Measurements from ENCODE around the gene SKA3.
"Not testable (repeated sequence)": the region's sequence is repeated elsewhere in the genome, so short reads cannot be mapped to it uniquely, and the experiment has no call there.

SKA3 gene

DNA sequence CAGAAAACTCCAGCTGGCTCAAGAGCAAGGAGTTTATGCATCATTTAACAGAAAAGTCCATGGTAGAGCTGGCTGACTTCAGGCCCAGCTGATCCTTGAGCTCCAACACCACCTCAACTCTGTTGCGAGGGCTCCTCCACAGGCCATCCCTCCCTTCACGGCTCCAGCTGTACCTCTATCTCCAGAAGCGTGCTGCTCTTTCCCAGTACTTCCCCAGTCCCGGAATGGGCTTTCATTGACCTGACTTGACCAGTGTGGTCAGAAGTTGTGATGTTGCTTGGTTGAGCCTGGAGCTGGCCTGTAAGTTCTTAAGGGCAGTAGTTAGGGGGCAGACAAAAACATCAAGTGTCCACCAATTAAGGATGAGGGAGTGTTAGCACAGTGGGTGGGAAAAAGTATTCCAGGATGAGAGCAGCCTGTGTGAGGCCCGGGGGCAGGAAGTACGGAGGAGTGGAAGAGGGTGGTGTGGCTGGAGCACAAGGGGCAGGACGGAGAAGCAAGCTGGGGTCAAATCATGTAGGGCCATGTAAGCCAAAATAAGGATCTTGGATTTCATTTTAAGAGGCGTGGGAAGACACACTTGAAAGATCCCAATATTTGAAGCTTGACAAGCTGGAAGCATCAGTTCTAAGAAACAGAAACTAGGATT is 24.0 kb downstream of the SKA3 start:
- Histone ChIP-seq H3K27me3 (ENCODE audit: insufficient read depth, low read length) (no peaks in the 10 kb centered on the region), H3K36me3 (ENCODE audit: insufficient read depth, low read depth, low read length) (peaks cover 43% of the 10 kb centered on the region), H3K9ac (ENCODE audit: low read depth, low read length) (no peak overlapping the region), H3K4me1 (ENCODE audit: insufficient read depth, low read length) (no peaks in the 10 kb centered on the region; the same call in 1 of the 2 replicates), H3K27ac (ENCODE audit: low read length) (no peak overlapping the region), H3K4me3 (ENCODE audit: low read length) (no peak overlapping the region), H3K9me3 (ENCODE audit: insufficient read depth, low read depth, low read length) (no peaks in the 10 kb centered on the region)

DNA sequence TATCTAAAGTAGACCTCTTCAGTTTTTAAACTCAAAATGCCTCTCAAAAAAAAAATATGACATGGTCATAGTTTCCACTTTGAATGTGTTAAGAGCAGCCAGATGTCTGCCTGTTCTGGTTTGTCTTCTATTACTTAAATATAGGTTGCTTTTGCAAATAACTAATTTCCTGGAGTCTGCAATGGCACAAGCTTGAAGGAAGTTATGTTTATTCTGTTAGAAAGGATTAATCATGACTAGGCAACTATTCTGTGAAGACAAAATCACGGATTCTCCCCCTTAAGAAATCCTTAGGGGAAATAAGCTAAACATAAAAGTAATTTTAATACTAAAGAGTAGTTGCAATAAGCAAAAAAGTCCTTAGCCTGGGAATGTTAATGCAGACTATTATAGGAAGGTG is 26.3 kb downstream of the SKA3 start:
- Histone ChIP-seq H3K27me3 (ENCODE audit: insufficient read depth, low read length) (no peaks in the 10 kb centered on the region), H3K36me3 (ENCODE audit: insufficient read depth, low read depth, low read length) (peaks cover 47% of the 10 kb centered on the region), H3K4me3 (ENCODE audit: low read length) (no peak overlapping the region), H3K4me1 (ENCODE audit: insufficient read depth, low read length) (no peaks in the 10 kb centered on the region; the same call in 1 of the 2 replicates), H3K9ac (ENCODE audit: low read depth, low read length) (no peak overlapping the region), H3K9me3 (ENCODE audit: insufficient read depth, low read depth, low read length) (no peaks in the 10 kb centered on the region), H3K27ac (ENCODE audit: low read length) (no peak overlapping the region)

DNA sequence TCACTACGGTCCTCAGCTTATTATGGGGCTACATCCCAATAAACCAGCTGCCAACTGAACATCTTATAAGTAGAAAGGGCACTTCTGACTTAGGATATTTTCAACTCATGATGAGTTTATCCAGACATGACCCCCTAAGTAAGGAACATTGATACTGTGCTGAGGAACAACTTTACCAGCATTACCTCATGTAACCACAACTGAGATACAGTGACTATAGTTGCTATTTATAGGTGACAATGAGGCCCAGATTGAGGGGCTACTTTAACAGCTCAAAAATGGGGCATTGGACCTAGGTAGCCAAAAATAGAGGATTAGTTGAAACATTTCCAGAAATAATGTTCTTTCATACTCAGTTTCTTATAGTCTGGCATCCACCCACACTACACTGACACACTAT is 26.8 kb downstream of the SKA3 start:
- H3K36me3 ChIP-seq (ENCODE audit: insufficient read depth, low read depth, low read length): peaks cover 47% of the 10 kb centered on the region
- no peaks in the 10 kb centered on the region; the same call in 1 of the 2 replicates for H3K4me1 ChIP-seq (ENCODE audit: insufficient read depth, low read length)
- no peak overlapping the region for H3K9ac ChIP-seq (ENCODE audit: low read depth, low read length)
- H3K4me3 ChIP-seq (ENCODE audit: low read length): no peak overlapping the region
- H3K27me3 ChIP-seq (ENCODE audit: insufficient read depth, low read length): no peaks in the 10 kb centered on the region
- no peak overlapping the region for H3K27ac ChIP-seq (ENCODE audit: low read length)
- H3K9me3 ChIP-seq (ENCODE audit: insufficient read depth, low read depth, low read length): no peaks in the 10 kb centered on the region

DNA sequence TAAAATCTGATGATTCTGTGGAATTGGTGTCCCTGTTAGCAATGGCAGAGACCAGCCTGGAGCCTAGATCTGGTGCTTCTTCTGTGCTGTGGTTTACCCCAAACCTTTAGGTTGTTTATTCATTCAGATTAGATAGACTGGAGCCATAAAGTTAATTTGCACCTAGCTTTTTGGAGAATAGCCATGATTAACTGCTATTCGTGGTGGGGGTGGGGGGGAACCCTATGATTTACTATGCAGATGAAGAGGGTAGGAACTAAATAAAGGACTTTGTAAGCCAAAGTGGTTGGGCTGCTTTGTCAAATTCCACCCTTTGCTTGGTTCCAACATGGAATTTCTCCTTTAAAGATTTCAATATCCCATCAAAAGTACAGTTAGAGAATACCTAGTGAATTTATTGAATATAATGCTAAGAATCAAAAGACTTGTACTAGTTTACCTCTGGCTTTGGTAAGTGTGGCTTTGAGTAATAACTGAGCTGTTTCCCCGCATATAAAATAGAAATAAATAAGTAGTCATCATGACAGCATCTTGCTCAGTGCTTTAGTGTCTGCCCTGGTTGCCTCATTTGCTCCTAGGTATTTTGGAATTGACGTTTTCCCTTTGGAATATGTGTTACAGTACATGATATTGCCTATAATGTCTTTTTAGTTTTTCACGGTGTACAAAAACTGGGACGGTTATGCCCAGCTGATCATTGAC is 27.6 kb downstream of the SKA3 start:
- H3K36me3 ChIP-seq (ENCODE audit: insufficient read depth, low read depth, low read length): peaks cover 44% of the 10 kb centered on the region
- H3K4me1 ChIP-seq (ENCODE audit: insufficient read depth, low read length): no peaks in the 10 kb centered on the region; the same call in 1 of the 2 replicates
- H3K4me3 ChIP-seq (ENCODE audit: low read length): no peak overlapping the region
- no peaks in the 10 kb centered on the region for H3K27me3 ChIP-seq (ENCODE audit: insufficient read depth, low read length)
- no peak overlapping the region; the same call in 1 of the 2 replicates for H3K9ac ChIP-seq (ENCODE audit: low read depth, low read length)
- H3K27ac ChIP-seq (ENCODE audit: low read length): no peak overlapping the region
- no peaks in the 10 kb centered on the region for H3K9me3 ChIP-seq (ENCODE audit: insufficient read depth, low read depth, low read length)

DNA sequence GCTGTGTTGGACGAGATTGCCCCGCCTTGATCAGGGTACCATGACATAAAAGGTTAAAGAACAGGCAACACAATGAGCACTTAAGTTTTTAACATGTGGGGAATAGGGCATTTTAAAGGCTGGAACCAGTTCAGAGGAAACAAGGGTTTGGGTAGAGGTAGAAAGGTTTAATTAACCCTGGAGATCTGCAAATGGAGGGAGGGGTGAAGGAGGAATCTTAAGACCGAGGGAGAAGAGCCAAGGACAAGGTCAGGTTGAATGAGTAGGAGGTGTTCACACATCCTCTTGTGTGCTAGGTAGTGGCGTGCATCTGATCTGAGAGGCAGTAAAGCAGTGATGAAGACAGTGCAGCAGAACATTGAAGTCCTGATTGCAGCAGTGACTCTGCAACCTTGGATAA is 28.5 kb downstream of the SKA3 start:
- Histone ChIP-seq H3K27me3 (ENCODE audit: insufficient read depth, low read length) (no peaks in the 10 kb centered on the region), H3K9ac (ENCODE audit: low read depth, low read length) (no peak overlapping the region), H3K27ac (ENCODE audit: low read length) (no peak overlapping the region), H3K4me3 (ENCODE audit: low read length) (no peak overlapping the region), H3K4me1 (ENCODE audit: insufficient read depth, low read length) (no peaks in the 10 kb centered on the region; the same call in 1 of the 2 replicates), H3K36me3 (ENCODE audit: insufficient read depth, low read depth, low read length) (peaks cover 53% of the 10 kb centered on the region), H3K9me3 (ENCODE audit: insufficient read depth, low read depth, low read length) (no peaks in the 10 kb centered on the region)

DNA sequence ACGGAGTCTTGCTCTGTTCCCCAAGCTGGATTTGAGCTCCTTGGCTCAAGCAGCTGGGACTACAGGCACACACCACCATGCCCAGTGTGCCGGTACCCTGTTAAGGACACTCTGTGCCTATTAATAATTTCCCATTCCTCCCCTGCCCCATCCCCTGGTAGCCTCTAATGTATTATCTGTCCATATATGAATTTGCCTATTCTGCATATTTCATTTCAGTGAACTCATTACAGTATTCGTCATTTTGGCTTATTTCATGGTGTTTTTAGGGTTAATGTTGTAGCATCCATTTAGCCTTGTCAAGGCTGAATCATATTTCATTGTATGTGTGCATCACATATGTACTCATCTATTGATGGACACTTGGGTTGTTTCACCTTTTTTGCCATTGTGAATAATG is 33.6 kb downstream of the SKA3 start:
- Histone ChIP-seq H3K9ac (ENCODE audit: low read depth, low read length) (no peak overlapping the region), H3K4me3 (ENCODE audit: low read length) (peak overlapping the region; percentile 54; the same call in 1 of the 2 replicates), H3K4me1 (ENCODE audit: insufficient read depth, low read length) (no peaks in the 10 kb centered on the region; the same call in 1 of the 2 replicates), H3K9me3 (ENCODE audit: insufficient read depth, low read depth, low read length) (no peaks in the 10 kb centered on the region), H3K27me3 (ENCODE audit: insufficient read depth, low read length) (no peaks in the 10 kb centered on the region), H3K27ac (ENCODE audit: low read length) (no peak overlapping the region), H3K36me3 (ENCODE audit: insufficient read depth, low read depth, low read length) (peaks cover 52% of the 10 kb centered on the region)

DNA sequence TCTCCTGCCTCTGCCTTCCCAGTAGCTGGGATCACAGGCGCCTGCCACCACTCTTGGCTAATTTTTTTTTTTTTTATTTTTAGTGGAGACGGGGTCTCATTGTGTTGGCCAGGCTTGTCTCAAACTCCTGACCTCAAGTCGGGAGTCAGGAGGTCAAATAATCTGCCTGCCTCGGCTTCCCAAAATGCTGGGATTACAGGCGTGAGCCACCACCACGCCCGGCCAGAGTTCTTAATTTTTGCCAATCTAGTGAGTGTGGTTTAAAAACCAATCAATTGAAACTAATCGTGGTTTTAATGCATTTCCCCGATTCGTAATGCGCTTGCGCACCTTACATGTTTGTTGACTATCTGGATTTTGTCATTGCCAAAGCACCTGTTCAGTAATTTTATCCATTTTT is 37.0 kb downstream of the SKA3 start:
- no peak overlapping the region for H3K27ac ChIP-seq (ENCODE audit: low read length)

DNA sequence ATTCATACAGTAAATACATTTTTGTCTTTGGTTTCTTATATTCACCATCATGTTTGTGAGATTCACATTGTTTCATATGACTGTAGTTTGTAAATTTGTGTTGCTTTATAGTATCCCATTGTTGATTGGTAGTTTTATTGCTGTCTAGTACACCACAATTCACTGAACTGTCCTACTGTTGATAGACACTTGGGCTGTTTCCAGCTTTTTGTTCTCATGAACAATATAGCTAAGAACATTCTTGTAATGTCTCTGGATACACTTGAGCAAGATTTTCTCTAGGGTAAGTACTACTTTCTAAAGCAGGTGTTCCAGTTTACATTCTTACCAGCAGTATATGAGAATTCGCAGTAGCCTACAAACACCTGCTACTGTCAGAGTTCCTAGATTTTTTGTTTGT is 37.8 kb downstream of the SKA3 start:
- H3K9ac ChIP-seq (ENCODE audit: low read depth, low read length): no peak overlapping the region
- H3K36me3 ChIP-seq (ENCODE audit: insufficient read depth, low read depth, low read length): peaks cover 13% of the 10 kb centered on the region
- no peaks in the 10 kb centered on the region for H3K9me3 ChIP-seq (ENCODE audit: insufficient read depth, low read depth, low read length)
- no peaks in the 10 kb centered on the region for H3K27me3 ChIP-seq (ENCODE audit: insufficient read depth, low read length)
- H3K4me1 ChIP-seq (ENCODE audit: insufficient read depth, low read length): no peaks in the 10 kb centered on the region; the same call in 1 of the 2 replicates
- H3K4me3 ChIP-seq (ENCODE audit: low read length): no peak overlapping the region
- no peak overlapping the region for H3K27ac ChIP-seq (ENCODE audit: low read length)

More for the DNA sequence above, 37.0 kb downstream of the SKA3 start:
- Histone ChIP-seq H3K9me3 (ENCODE audit: insufficient read depth, low read depth, low read length) (no peaks in the 10 kb centered on the region), H3K27me3 (ENCODE audit: insufficient read depth, low read length) (no peaks in the 10 kb centered on the region), H3K36me3 (ENCODE audit: insufficient read depth, low read depth, low read length) (peaks cover 18% of the 10 kb centered on the region), H3K9ac (ENCODE audit: low read depth, low read length) (peak overlapping the region; percentile 79; the same call in 1 of the 2 replicates), H3K4me1 (ENCODE audit: insufficient read depth, low read length) (no peaks in the 10 kb centered on the region; the same call in 1 of the 2 replicates), H3K4me3 (ENCODE audit: low read length) (peak overlapping the region; percentile 92)

DNA sequence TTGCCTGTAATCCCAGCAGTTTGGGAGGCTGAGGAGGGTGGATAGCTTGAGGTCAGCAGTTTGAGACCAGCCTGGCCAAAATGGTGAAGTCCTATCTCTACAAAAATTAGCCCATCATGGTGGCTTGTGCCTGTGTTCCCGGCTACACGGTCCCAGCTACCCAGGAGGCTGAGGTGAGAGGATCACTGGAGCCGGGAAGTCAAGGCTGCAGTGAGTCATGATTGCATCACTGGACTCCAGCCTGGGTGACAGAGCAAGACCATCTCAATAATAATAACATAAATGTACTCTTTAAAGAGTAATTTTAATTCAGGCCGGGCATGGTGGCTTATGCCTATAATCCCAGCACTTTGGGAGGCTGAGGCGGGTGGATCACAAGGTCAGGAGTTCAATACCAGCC is 38.7 kb downstream of the SKA3 start:
- Histone ChIP-seq H3K36me3 (ENCODE audit: insufficient read depth, low read depth, low read length) (peaks cover 5% of the 10 kb centered on the region), H3K4me3 (ENCODE audit: low read length) (no peak overlapping the region), H3K4me1 (ENCODE audit: insufficient read depth, low read length) (no peaks in the 10 kb centered on the region; the same call in 1 of the 2 replicates), H3K27ac (ENCODE audit: low read length) (no peak overlapping the region), H3K9me3 (ENCODE audit: insufficient read depth, low read depth, low read length) (no peaks in the 10 kb centered on the region), H3K27me3 (ENCODE audit: insufficient read depth, low read length) (no peaks in the 10 kb centered on the region), H3K9ac (ENCODE audit: low read depth, low read length) (no peak overlapping the region)

DNA sequence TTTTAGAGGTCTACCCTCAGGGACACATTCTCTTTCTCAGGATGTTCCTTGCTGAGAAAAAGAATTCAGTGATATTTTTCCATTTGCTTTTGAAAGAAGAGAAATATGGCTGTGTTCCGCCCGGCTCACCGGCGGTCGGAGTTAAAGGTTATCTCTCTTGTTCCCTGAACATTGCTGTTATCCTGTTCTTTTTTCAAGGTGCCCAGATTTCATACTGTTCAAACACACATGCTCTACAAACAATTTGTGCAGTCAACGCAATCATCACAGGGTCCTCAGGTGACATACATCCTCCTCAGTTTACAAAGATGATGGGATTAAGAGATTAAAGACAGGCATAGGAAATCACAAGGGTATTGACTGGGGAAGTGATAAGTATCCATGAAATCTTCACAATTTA is 40.5 kb downstream of the SKA3 start:
- H3K27ac ChIP-seq (ENCODE audit: low read length); H3K9me3 ChIP-seq (ENCODE audit: insufficient read depth, low read depth, low read length); H3K27me3 ChIP-seq (ENCODE audit: insufficient read depth, low read length); H3K36me3 ChIP-seq (ENCODE audit: insufficient read depth, low read depth, low read length); H3K4me1 ChIP-seq (ENCODE audit: insufficient read depth, low read length); H3K4me3 ChIP-seq (ENCODE audit: low read length); H3K9ac ChIP-seq (ENCODE audit: low read depth, low read length): not testable (repeated sequence)

DNA sequence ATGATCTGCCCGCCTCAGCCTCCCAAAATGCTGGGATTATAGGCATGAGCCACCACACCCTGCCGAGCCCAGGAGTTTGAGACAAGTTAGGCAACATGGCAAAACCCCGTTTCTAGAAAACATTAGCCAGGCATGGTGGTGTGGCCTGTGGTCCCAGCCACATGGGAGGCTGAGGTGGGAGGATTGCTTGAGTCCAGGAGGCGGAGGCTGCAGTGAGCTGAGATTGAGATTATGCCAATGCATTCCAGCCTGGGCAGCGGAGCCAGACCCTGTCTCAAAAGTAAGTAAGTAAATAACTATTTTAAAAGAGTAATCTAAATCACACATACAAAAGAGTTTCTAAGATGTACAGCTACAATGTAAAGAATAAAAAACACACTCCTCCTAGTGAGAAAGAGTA is 41.9 kb downstream of the SKA3 start:
- Histone ChIP-seq H3K27me3 (ENCODE audit: insufficient read depth, low read length) (no peaks in the 10 kb centered on the region), H3K36me3 (ENCODE audit: insufficient read depth, low read depth, low read length) (no peaks in the 10 kb centered on the region), H3K27ac (ENCODE audit: low read length) (no peak overlapping the region), H3K4me1 (ENCODE audit: insufficient read depth, low read length) (no peaks in the 10 kb centered on the region), H3K4me3 (ENCODE audit: low read length) (no peak overlapping the region), H3K9ac (ENCODE audit: low read depth, low read length) (no peak overlapping the region), H3K9me3 (ENCODE audit: insufficient read depth, low read depth, low read length) (no peaks in the 10 kb centered on the region)

DNA sequence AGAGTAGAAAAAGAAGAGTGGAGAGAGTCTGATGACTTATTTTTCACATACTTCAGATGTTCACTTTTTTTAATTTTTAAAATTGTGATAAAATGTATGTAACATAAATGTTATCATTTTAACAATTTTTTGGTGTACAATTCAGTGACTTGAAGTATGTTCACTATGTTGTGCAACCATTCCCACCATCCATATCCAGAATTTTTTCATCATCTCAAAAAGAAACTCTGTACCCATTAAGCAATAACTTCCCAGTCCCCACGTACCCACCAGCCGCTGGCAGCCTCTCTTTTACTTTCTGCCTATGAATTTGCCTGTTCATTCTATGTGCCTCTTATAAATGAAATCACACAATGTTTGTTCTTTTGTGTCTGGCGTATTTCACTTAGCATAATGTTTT is 43.3 kb downstream of the SKA3 start:
- Histone ChIP-seq H3K27me3 (ENCODE audit: insufficient read depth, low read length) (no peaks in the 10 kb centered on the region), H3K4me3 (ENCODE audit: low read length) (no peak overlapping the region), H3K36me3 (ENCODE audit: insufficient read depth, low read depth, low read length) (no peaks in the 10 kb centered on the region), H3K9me3 (ENCODE audit: insufficient read depth, low read depth, low read length) (no peaks in the 10 kb centered on the region), H3K4me1 (ENCODE audit: insufficient read depth, low read length) (no peaks in the 10 kb centered on the region), H3K9ac (ENCODE audit: low read depth, low read length) (peak overlapping the region; percentile 29; the same call in 1 of the 2 replicates), H3K27ac (ENCODE audit: low read length) (no peak overlapping the region)

All from iPS-20b (cell line).